ENCODE measurements around the gene SLC2A8.
A peak's percentile ranks its signal among the peaks of the same experiment; 100 is the strongest.

SLC2A8 gene

GRCh38 chr9:127396808-127397645, at the start of gene SLC2A8:
SLC2A8 (plus strand) TSS chr9:127397169; CDS start chr9:127397231, 62 bp downstream.
- peak; percentile 73 for DNase-seq

GRCh38 chr9:127347831-127348776, 48.9 kb upstream of the SLC2A8 start:
- no peak for DNase-seq

- DNase-seq = no peak
These were observed 47.4 kb upstream of the SLC2A8 start for GRCh38 chr9:127349483-127350113.

- no peak for DNase-seq
These were observed 45.5 kb upstream of the SLC2A8 start for GRCh38 chr9:127351182-127352166.

- DNase-seq = no peak
These were observed 43.1 kb upstream of the SLC2A8 start for GRCh38 chr9:127353882-127354281.

GRCh38 chr9:127356906-127357305, 40.1 kb upstream of the SLC2A8 start:
- no peak for DNase-seq

- no peak for DNase-seq
These were observed 38.9 kb upstream of the SLC2A8 start for GRCh38 chr9:127358023-127358535.

- no peak for DNase-seq
These were observed 38.2 kb upstream of the SLC2A8 start for GRCh38 chr9:127358770-127359169.

- no peak for DNase-seq
These were observed 36.7 kb upstream of the SLC2A8 start for GRCh38 chr9:127360250-127360649.

- no peak for DNase-seq
These were observed 36.1 kb upstream of the SLC2A8 start for GRCh38 chr9:127360829-127361228.

GRCh38 chr9:127361561-127361960, 35.4 kb upstream of the SLC2A8 start:
- no peak for DNase-seq

- no peak for DNase-seq
These were observed 34.1 kb upstream of the SLC2A8 start for GRCh38 chr9:127362829-127363228.

GRCh38 chr9:127365461-127365860, 31.5 kb upstream of the SLC2A8 start:
- no peak for DNase-seq

- no peak for DNase-seq
These were observed 30.4 kb upstream of the SLC2A8 start for GRCh38 chr9:127366594-127366993.

GRCh38 chr9:127368852-127369402, 28.0 kb upstream of the SLC2A8 start:
- DNase-seq = no peak

GRCh38 chr9:127369428-127369827, 27.5 kb upstream of the SLC2A8 start:
- no peak for DNase-seq

- no peak for DNase-seq
These were observed 26.8 kb upstream of the SLC2A8 start for GRCh38 chr9:127370147-127370579.

- DNase-seq = no peak
These were observed 26.0 kb upstream of the SLC2A8 start for GRCh38 chr9:127370672-127371648.

- no peak for DNase-seq
These were observed 16.5 kb upstream of the SLC2A8 start for GRCh38 chr9:127380479-127380878.

GRCh38 chr9:127382541-127382940, 14.4 kb upstream of the SLC2A8 start:
- no peak for DNase-seq

All from stimulated activated CD4-positive, alpha-beta T cell treated with anti-CD3 and anti-CD28 coated beads, Interleukin-12 subunit alpha, Interleukin-12 subunit beta, amount 100 ng/mL, for 4 hours (primary cell).